Endothelial cell of umbilical vein (primary cell): ENCODE measurements around the gene SENP8. TPM values are rescaled to one million over a fixed set of nuclear protein-coding genes. Genes with fewer than 3 reads are reported as not detected.

ENCODE experiments used
- BruUV-seq: library from RNA; stranded (reverse); fragments of 400-500 nt; replicated peaks from 2 replicates; lab custom pipeline; 2021; lab: Mats Ljungman, UMichigan
- CTCF ChIA-PET: fragments of 300-600, 350-600 bp; sonication (Branson Sonifier 250); formaldehyde crosslinking; loops from one replicate; lab custom pipeline; 2021; ENCODE audit warnings: antibody characterized with exemption, inconsistent platforms; lab: Charles Lee
- POLR2A ChIA-PET: fragments of 300-600, 350-600 bp; sonication (Branson Sonifier 250); formaldehyde crosslinking; loops from one replicate; lab custom pipeline; 2021; ENCODE audit warnings: antibody characterized with exemption, inconsistent platforms; lab: Charles Lee
- DNase-seq: peaks from one replicate; pipeline ENCODE4 v3.0.0-alpha.2; 2011; ENCODE audit warnings: low read depth, low spot score
- FAIRE-seq: peaks from 2 replicates; lab custom pipeline; 2011; peaks lifted over from hg19 to GRCh38; lab: Jason Lieb, UNC
- H2AFZ ChIP-seq: 2 replicates; pipeline ENCODE4 v1.6.0; 2012; ENCODE audit warnings: low read depth, low read length, control low read depth, inconsistent platforms
- H3K27ac ChIP-seq: 2 replicates; pipeline ENCODE4 v1.5.1; 2011; ENCODE audit warnings: low read depth, mild to moderate bottlenecking, control low read depth, low read length, moderate library complexity; ENCODE audit not compliant: insufficient read depth
- H3K27me3 ChIP-seq, 2 experiments: 2 replicates each; pipeline versions ENCODE4 v1.6.0 to v1.6.1; 2011; ENCODE audit warnings: low read length in 2 of 2, mixed read lengths in 1 of 2; ENCODE audit not compliant: control insufficient read depth in 2 of 2, insufficient read depth in 2 of 2
- H3K36me3 ChIP-seq, 2 experiments: 2 replicates in 1 of 2; 3 replicates in 1 of 2; pipeline ENCODE4 v1.5.1; 2011; ENCODE audit warnings: low read length in 2 of 2, mild to moderate bottlenecking in 1 of 2, moderate library complexity in 1 of 2; ENCODE audit not compliant: control insufficient read depth in 2 of 2, insufficient read depth in 2 of 2; ENCODE audit errors: extremely low read depth in 1 of 2
- H3K4me1 ChIP-seq: 3 replicates; pipeline ENCODE4 v1.5.1; 2011; ENCODE audit warnings: mild to moderate bottlenecking, low read length; ENCODE audit not compliant: control insufficient read depth, insufficient read depth; ENCODE audit errors: extremely low read depth
- H3K4me2 ChIP-seq: 2 replicates; pipeline ENCODE4 v1.6.1; 2011; ENCODE audit warnings: low read length, control low read depth, mixed read lengths; ENCODE audit not compliant: insufficient read depth
- H3K4me3 ChIP-seq, 3 experiments: fragments of 200-600 bp in 1 of 3; sonication (generic), shearing (Covaris generic) in 1 of 3; replicated peaks in 1 of 3; 2 replicates each; pipeline ENCODE4 v1.5.1; 2011 to 2016; ENCODE audit warnings: control low read depth in 3 of 3, low read length in 3 of 3, mild to moderate bottlenecking in 2 of 3, inconsistent platforms in 1 of 3, low read depth in 1 of 3, moderate library complexity in 1 of 3; ENCODE audit not compliant: insufficient read depth in 1 of 3
- H3K79me2 ChIP-seq: 2 replicates; pipeline ENCODE4 v1.6.0; 2012; ENCODE audit warnings: low read length, inconsistent platforms; ENCODE audit not compliant: control insufficient read depth, insufficient read depth
- H3K9ac ChIP-seq: replicated peaks from 2 replicates; pipeline ENCODE3; 2011; ENCODE audit warnings: low read length, control low read depth; ENCODE audit not compliant: insufficient read depth; ENCODE audit errors: extremely low read depth
- H3K9me1 ChIP-seq: replicated peaks from 3 replicates; pipeline ENCODE4 v1.6.0; 2011; ENCODE audit warnings: mild to moderate bottlenecking, low read length; ENCODE audit not compliant: control insufficient read depth, insufficient read depth; ENCODE audit errors: extremely low read depth
- H3K9me3 ChIP-seq: replicated peaks from 2 replicates; pipeline ENCODE4 v1.5.1; 2012; ENCODE audit warnings: low read length, inconsistent platforms; ENCODE audit not compliant: control insufficient read depth, insufficient read depth
- H4K20me1 ChIP-seq: replicated peaks from 2 replicates; pipeline ENCODE3; 2011; ENCODE audit warnings: mild to moderate bottlenecking, low read length; ENCODE audit not compliant: control insufficient read depth, insufficient read depth; ENCODE audit errors: extremely low read depth
- CTCF ChIP-seq, 2 donors: IDR thresholded peaks; 1 replicate in 1 of 2; 2 replicates in 1 of 2; pipeline ENCODE4 v1.5.1; 2011; ENCODE audit warnings: low read length in 2 of 2, mild to moderate bottlenecking in 2 of 2, moderate library complexity in 2 of 2, control low read depth in 1 of 2, inconsistent platforms in 1 of 2, low read depth in 1 of 2; ENCODE audit not compliant: insufficient read depth in 1 of 2; ENCODE audit errors: extremely low read depth in 1 of 2
- EZH2 ChIP-seq: IDR thresholded peaks from 2 replicates; pipeline ENCODE4 v1.6.1; 2012; ENCODE audit warnings: borderline replicate concordance, low read depth, mild to moderate bottlenecking, moderate library complexity, low read length, inconsistent platforms; ENCODE audit not compliant: severe bottlenecking
- FOS ChIP-seq: IDR thresholded peaks from 2 replicates; pipeline ENCODE4 v1.6.1; 2011; ENCODE audit warnings: mild to moderate bottlenecking, low read length, moderate library complexity, borderline replicate concordance; ENCODE audit not compliant: insufficient read depth
- GATA2 ChIP-seq: IDR thresholded peaks from 2 replicates; pipeline ENCODE4 v1.7.0; 2011; ENCODE audit warnings: low read depth, mild to moderate bottlenecking, moderate library complexity, mixed read lengths, low read length; ENCODE audit not compliant: insufficient read length, insufficient read depth
- JUN ChIP-seq: IDR thresholded peaks from 2 replicates; pipeline ENCODE4 v1.6.1; 2011; ENCODE audit warnings: borderline replicate concordance, low read depth; ENCODE audit not compliant: insufficient read length, insufficient read depth
- MYC ChIP-seq: IDR thresholded peaks from one replicate; pipeline ENCODE4 v1.6.1; 2011; ENCODE audit warnings: mild to moderate bottlenecking, low read depth, low read length
- POLR2A ChIP-seq: IDR thresholded peaks from 2 replicates; pipeline ENCODE4 v1.6.1; 2012; ENCODE audit warnings: low read depth, mild to moderate bottlenecking, control low read depth, low read length
- POLR2AphosphoS5 ChIP-seq: IDR thresholded peaks from 2 replicates; pipeline ENCODE4 v1.6.1; 2012; ENCODE audit warnings: low read depth, mild to moderate bottlenecking, control low read depth, low read length, moderate library complexity; ENCODE audit not compliant: insufficient read depth
- dilution Hi-C: fragments of 300-500 bp; cut with MboI; formaldehyde crosslinking; loops from one replicate; pipeline ENCODE4 v1.15.0; 2019; ENCODE audit warnings: low sequenced_read_pairs; ENCODE audit not compliant: extremely low pct_ligation_motif_present
- intact Hi-C: fragments of 100-400 bp; cut with micrococcal nuclease; formaldehyde crosslinking; loops from one replicate; pipeline ENCODE4 v1.10.0; 2022
- polyA plus RNA-seq, 4 experiments: library from polyadenylated mRNA; depleted of rRNA in 3 of 4; stranded (reverse) in 3 of 4; unstranded in 1 of 4; fragments of >200 nt; gene quantifications; 2 replicates each; pipeline versions ENCODE4 v1.2.1 to v1.2.3, GENCODE V29; 2011 to 2012; ENCODE audit warnings: missing spikeins in 1 of 4
- total RNA-seq: library from RNA; stranded (reverse); gene quantifications from 2 replicates; pipeline ENCODE4 v1.2.3, GENCODE V29; 2021
- TF ChIP-seq, protein P1 (sequence below): IDR thresholded peaks from 2 replicates; pipeline ENCODE4 v1.6.1; 2011; ENCODE audit not compliant: insufficient read depth, insufficient read length

The SENP8 gene
- total and polyA plus RNA-seq, 2 donors (not counting 3 experiments of a cell fraction or from before 2014, with no cell fraction given), result 0.91 to 1.3 TPM

GRCh38 chr15:72141171-72142084 is 23.2 kb downstream of the SENP8 start:
- Histone ChIP-seq H3K27ac (no peak overlapping the region), H3K4me1 (no peaks in the 10 kb centered on the region), H3K79me2 (no peaks in the 10 kb centered on the region), H2AFZ (no peak overlapping the region), H4K20me1 (no peaks in the 10 kb centered on the region), H3K4me3 (no peak overlapping the region), H3K9ac (no peak overlapping the region), H3K9me3 (no peaks in the 10 kb centered on the region), H3K9me1 (no peaks in the 10 kb centered on the region), H3K36me3 (no peaks in the 10 kb centered on the region), H3K27me3 (no peaks in the 10 kb centered on the region), H3K4me2 (no peak overlapping the region)
- ChIA-PET POLR2A (no interaction called here), CTCF (interaction anchor here (1.8 kb wide), 1 partner anchor 398 kb away, joined by 6 read pairs; no protein-coding TSS in a partner anchor)
- dilution Hi-C loops, result no loop called here
- no TSS peak for BruUV-seq
- TF ChIP-seq EZH2 (no peak), POLR2A (no peak), POLR2AphosphoS5 (no peak), MYC (no peak), FOS (no peak), GATA2 (no peak), JUN (no peak), CTCF (IDR thresholded peaks at IDR 0.05; ENCODE audit: extremely low read depth in 1 of 2, insufficient read depth in 1 of 2, low read depth in 1 of 2, low read length in 2 of 2) (no peak)
- TF ChIP-seq, protein P1, sequence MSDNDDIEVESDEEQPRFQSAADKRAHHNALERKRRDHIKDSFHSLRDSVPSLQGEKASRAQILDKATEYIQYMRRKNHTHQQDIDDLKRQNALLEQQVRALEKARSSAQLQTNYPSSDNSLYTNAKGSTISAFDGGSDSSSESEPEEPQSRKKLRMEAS, result no peak
- DNase-seq (peak; percentile 37), FAIRE-seq (no peak)
- intact Hi-C loops, result no loop called here
